Skin of body (tissue), 3 donors: Measurements from ENCODE around the gene DENND1C. TPM values are rescaled to one million over a fixed set of nuclear protein-coding genes. Genes with fewer than 3 reads are reported as not detected.

ENCODE experiments used
- DNase-seq: peaks from one replicate; lab custom pipeline; 2025; lab: John Stamatoyannopoulos, UW
- small RNA-seq: library from RNA; depleted of rRNA; stranded (forward); fragments of <200 nt; gene quantifications from one replicate; pipeline ENCODE3, GENCODE V24; 2014; ENCODE audit warnings: low replicate concordance
- total RNA-seq: library from RNA; depleted of rRNA; stranded (reverse); fragments of >200 nt; gene quantifications from one replicate; pipeline ENCODE4 v1.2.3, GENCODE V29; 2014

The DENND1C gene
- total RNA-seq, 1 donor from 2014 or later: 0.69 TPM

- no peak for DNase-seq
Observed at GRCh38 chr19:6425732-6426620, 55.6 kb downstream of the DENND1C start.

- peak; percentile 100 for DNase-seq
Observed at GRCh38 chr19:6424939-6425731, 56.5 kb downstream of the DENND1C start.

GRCh38 chr19:6424195-6424938 is 57.2 kb downstream of the DENND1C start, which contains the start of gene KHSRP:
TSS of gene KHSRP (minus strand) at chr19:6424811. CDS start at chr19:6424701, 110 bp downstream.
- no peak for DNase-seq

GRCh38 chr19:6423499-6424194 is 57.9 kb downstream of the DENND1C start:
- no peak for DNase-seq

DNA sequence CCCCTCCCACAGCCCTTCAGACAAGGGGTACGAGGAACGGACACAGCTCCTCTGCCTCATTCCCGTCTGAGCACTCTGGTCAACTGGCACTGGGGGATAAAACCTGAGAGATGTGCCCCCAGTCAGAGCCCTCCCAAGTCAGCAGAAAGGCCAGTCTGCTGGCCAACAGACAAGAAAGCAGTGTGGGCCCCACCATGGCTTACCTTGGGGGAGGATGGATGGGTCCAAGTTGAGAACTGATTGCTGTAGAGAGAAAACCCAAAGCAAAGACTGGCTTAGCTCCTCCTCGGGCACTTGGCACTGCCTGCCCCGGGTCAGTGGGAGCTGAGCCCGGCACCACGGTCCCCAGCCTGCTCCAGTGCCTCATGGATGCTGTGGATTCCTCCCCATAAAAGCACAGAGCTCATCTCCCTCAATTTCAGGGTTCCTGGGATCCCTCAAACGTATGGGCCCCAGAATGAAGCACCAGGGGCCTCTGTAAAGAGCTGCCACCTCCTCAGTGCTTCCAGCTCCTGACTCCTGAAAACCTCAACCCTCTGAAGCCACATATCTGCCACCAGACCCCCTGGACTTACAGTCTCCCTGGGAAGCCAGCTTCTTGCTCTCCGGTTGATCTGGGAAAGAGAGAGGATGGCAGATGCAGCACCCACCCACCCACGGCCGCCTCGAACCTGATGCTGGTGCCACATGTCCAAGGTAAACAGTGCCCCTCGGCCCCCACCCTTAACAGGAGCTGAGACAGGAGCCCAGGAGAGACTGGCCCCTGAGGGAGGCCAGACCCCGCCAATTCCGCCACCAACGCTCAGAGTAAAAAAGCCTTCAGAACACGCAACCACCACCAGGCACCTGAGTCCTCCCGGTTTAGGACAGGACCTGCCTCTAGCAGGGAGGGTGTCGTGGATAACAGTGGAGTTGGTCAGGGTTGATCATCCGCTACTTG is 60.2 kb downstream of the DENND1C start:
- DNase-seq: no peak

- DNase-seq: no peak
Observed at GRCh38 chr19:6418562-6418932, 63.0 kb downstream of the DENND1C start.

- DNase-seq: no peak
Observed at GRCh38 chr19:6417713-6418561, 63.6 kb downstream of the DENND1C start.

Small RNA genes lying within 50 kb of the gene (small RNA-seq; reads per million reads assigned to genes)
- gene AC010503.2: not detected

Other genes with a start within 250 kb of the DENND1C start
- 5.6 TPM for gene MLLT1, start 201.8 kb downstream of the DENND1C start, total RNA-seq
- 4.0 TPM for gene ACER1, start 148.2 kb downstream of the DENND1C start, total RNA-seq
- 17.1 TPM for gene CLPP, start 120.3 kb downstream of the DENND1C start, total RNA-seq
- 31.0 TPM for gene ALKBH7, start 109.0 kb downstream of the DENND1C start, total RNA-seq
- 0.59 TPM for gene PSPN, start 105.9 kb downstream of the DENND1C start, total RNA-seq
- gene GTF2F1, start 88.6 kb downstream of the DENND1C start, total RNA-seq: 23.9 TPM
- gene KHSRP, start 57.0 kb downstream of the DENND1C start, total RNA-seq: 100 TPM
- 0.49 TPM for gene SLC25A41, start 48.0 kb downstream of the DENND1C start, total RNA-seq
- gene SLC25A23, start 22.0 kb downstream of the DENND1C start, total RNA-seq: 14.3 TPM
- gene CRB3, start 17.5 kb downstream of the DENND1C start, total RNA-seq: 9.8 TPM
- gene TUBB4A, start 20.5 kb upstream of the DENND1C start, total RNA-seq: 0.49 TPM
- 0.69 TPM for gene TNFSF9, start 49.2 kb upstream of the DENND1C start, total RNA-seq
- gene CD70, start 109.4 kb upstream of the DENND1C start, total RNA-seq: 0.30 TPM
- gene TNFSF14, start 188.4 kb upstream of the DENND1C start, total RNA-seq: 0.59 TPM
- 65.4 TPM for gene C3, start 238.9 kb upstream of the DENND1C start, total RNA-seq